Activated T-cell treated with anti-CD3 and anti-CD28 coated beads, Interleukin-2, amount 50 U/mL, for 4 hours (primary cell): ENCODE results near the gene IL21R. TPM values are rescaled to one million over a fixed set of nuclear protein-coding genes. Genes with fewer than 3 reads are reported as not detected.
"Not testable (repeated sequence)": the region's sequence is repeated elsewhere in the genome, so short reads cannot be mapped to it uniquely, and the experiment has no call there.

Source experiments
- ATAC-seq, 2 donors: fragments of 200-7000 bp; cut with Tn5 transposase; one replicate each; pipeline ENCODE4 v1.10.0; 2021
- DNase-seq: peaks from one replicate; pipeline ENCODE4 v3.0.0-alpha.2; 2020
- H3K27me3 Mint-ChIP-seq: one replicate; pipeline ENCODE4 v1.8.0; 2021; ENCODE audit warnings: low read depth, mixed read lengths
- H3K36me3 Mint-ChIP-seq: one replicate; pipeline ENCODE4 v1.8.0; 2022; ENCODE audit warnings: mixed read lengths; ENCODE audit not compliant: insufficient read depth
- H3K4me1 Mint-ChIP-seq: one replicate; pipeline ENCODE4 v1.8.0; 2021; ENCODE audit warnings: low read depth, mixed read lengths
- H3K4me3 Mint-ChIP-seq: one replicate; pipeline ENCODE4 v1.8.0; 2021; ENCODE audit warnings: mild to moderate bottlenecking, moderate library complexity, mixed read lengths
- H3K9me3 Mint-ChIP-seq: one replicate; pipeline ENCODE4 v1.8.0; 2021; ENCODE audit warnings: mixed read lengths
- total RNA-seq, 3 donors: library from RNA; stranded (reverse); gene quantifications; one replicate each; pipeline ENCODE4 v1.2.1, GENCODE V29; 2021

Gene IL21R
- total RNA-seq, 3 donors from 2014 or later = 90.7 to 94.9 (median 91.4) TPM

DNA sequence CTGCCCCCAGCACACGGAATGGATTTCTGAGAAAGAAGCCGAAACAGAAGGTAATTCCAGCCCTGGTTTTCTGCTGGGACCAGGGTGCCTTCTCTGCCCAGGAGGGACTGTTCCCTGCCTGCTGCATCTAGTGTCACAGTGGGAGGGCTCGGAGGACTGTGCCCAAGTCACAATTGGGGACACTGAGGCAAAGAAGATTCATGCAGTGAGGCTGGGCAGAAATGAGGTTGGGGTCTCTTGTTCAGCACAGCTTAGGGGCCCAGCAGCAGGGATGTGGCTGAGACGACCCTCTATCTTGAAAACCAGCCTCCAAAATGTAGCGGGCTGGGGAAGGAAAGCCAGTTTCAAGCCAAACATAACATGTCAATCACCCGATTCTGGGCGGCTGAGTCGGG, 592 bp downstream of the IL21R start:
- H3K36me3 Mint-ChIP-seq = peaks cover 38% of the 10 kb centered on the region
- DNase-seq (no peak), ATAC-seq (no peak)
- peaks cover 58% of the 10 kb centered on the region for H3K4me1 Mint-ChIP-seq
- no peaks in the 10 kb centered on the region for H3K27me3 Mint-ChIP-seq
- H3K9me3 Mint-ChIP-seq = no peaks in the 10 kb centered on the region
- H3K4me3 Mint-ChIP-seq = peak overlapping the region; percentile 99

DNA sequence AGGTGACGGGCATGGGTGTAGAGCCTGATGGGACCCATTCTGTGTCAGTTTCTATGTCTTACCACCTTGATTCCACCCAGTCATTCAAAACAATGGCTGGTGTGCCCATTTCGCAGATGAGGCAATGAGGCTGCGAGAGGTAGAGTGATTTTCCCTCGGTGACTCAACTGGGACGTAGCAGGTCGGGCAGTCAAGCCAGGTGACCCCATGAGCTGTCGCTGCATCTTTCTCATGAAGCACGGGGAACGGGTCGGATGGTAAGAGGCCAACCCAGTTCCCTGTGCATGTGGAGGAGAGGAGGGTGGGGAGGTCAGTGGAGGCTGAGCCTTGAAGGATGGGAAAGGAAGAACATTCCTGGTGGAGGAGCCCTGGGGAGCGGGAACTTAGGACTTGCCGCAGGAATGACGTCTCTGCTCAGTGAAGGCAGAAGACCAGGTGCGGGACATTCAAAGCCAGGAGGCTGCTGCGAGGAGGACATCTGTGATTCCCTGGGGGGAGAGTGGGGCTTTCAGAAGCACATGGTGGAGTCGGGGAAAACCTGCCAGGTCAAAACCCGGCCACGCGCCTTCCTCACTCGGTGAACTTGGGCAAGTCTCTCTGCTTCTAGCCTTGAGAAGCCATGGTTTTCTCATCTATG, 1.1 kb downstream of the IL21R start:
- peak; percentile 8 to 10 for ATAC-seq
- H3K27me3 Mint-ChIP-seq = no peaks in the 10 kb centered on the region
- peak overlapping the region; percentile 99 for H3K4me3 Mint-ChIP-seq
- peak; percentile 44 for DNase-seq
- peaks cover 63% of the 10 kb centered on the region for H3K4me1 Mint-ChIP-seq
- H3K9me3 Mint-ChIP-seq = no peaks in the 10 kb centered on the region
- peaks cover 40% of the 10 kb centered on the region for H3K36me3 Mint-ChIP-seq

DNA sequence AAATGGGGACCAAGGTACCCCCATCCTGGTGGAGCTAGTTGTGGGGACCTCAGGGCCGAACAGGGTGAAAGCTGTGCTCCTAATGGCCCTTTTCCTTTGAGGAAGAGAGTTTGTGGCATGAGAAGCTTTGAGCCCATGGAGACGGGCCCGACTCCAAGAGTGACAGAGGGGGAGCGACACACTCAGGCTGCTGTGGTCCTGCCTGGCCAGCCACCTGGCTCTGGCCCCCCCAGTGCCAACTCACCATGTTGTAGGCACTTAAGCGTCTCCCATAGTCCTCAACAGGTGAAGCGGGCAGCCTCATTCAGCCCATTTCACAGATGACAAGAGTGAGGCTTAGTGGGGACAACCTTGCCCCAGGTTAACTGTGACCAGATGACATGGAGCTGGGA, 1.6 kb downstream of the IL21R start:
- DNase-seq (no peak), ATAC-seq (no peak)
- H3K27me3 Mint-ChIP-seq = no peaks in the 10 kb centered on the region
- H3K4me1 Mint-ChIP-seq = peaks cover 67% of the 10 kb centered on the region
- no peaks in the 10 kb centered on the region for H3K9me3 Mint-ChIP-seq
- H3K36me3 Mint-ChIP-seq = peaks cover 44% of the 10 kb centered on the region
- peak overlapping the region; percentile 99 for H3K4me3 Mint-ChIP-seq

DNA sequence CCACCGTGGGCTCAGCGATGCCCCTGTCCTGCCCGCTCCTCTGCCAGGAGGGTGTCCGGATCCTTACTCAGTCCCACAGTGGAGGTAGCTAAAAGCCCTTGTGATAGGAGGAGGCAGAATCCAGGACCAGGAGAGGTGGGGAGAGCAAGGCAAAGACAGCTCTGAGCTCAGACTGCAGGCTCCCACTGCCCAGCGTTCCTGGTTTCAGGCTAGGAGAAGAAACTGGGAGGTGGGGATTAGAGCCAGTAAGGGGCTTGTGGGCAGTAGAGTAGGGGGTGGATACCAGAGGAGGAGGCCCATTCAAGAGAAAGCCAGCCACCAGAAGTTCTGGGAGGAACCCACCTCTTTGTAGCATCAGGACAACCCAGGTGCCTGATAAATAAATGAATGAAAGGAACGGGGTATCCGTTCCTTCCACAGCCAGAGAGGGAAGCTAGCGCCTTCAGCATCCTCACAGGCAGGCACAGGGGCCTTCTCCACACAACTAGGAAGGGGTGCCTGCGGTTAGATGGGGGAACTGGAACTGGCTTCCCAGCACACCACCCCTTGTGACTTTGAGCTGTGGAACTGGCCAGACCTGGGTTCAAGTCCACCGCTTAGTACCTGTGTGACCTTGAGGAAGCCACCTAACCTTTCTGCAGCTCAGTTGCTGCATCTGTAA, 2.3 kb downstream of the IL21R start:
- DNase-seq (no peak), ATAC-seq (no peak)
- Mint-ChIP-seq H3K4me1 (peaks cover 68% of the 10 kb centered on the region), H3K9me3 (no peaks in the 10 kb centered on the region), H3K36me3 (peaks cover 47% of the 10 kb centered on the region), H3K27me3 (no peaks in the 10 kb centered on the region), H3K4me3 (peak overlapping the region; percentile 99)

DNA sequence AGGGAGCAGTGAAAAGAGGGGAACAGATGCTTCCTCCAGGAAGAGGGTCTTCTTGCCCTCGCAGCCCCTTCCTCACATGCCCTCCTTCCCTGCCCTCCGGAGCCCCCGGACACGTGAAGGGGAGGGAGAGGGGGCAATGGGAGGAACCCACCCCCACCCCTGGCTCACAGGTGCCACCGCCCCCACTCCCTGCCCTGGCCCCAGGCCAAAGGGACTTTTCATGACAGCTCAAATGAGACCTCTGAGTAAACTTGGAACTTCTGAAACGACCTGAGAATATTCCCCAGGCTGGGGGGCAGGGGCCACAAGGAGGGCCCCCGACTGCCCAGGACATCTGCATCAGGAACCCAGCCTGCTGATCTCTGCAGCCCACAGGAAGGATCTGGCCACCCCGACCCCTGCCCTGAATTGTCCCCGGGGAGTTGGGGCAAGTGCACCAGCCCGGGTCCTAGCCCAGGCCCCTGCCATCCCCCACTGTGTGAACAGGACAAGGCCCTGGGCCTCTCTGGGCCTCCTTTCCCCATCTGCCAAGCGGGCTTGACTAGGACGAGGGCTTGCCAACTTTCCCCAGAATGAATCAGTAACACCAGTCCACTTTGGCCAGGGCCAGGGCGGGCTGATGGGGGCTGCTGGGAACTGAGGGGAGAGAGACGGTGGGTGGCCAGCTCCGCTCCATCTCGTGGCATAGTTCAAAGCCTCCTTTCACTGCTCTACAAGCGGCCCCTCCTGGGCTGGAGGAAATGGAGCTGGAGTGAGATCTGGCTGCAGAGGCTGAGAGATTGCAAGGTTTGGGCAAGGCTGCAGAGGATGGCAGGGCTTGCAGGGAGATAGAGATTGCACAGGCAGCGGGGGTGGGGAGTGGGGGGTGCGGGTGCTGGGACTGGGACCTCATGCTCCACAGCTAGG, 3.8 kb downstream of the IL21R start:
- peaks cover 54% of the 10 kb centered on the region for H3K36me3 Mint-ChIP-seq
- DNase-seq = peak; percentile 66
- no peaks in the 10 kb centered on the region for H3K9me3 Mint-ChIP-seq
- peak; percentile 11 to 14 for ATAC-seq
- H3K4me3 Mint-ChIP-seq = peak overlapping the region; percentile 99
- H3K27me3 Mint-ChIP-seq = no peaks in the 10 kb centered on the region
- peaks cover 72% of the 10 kb centered on the region for H3K4me1 Mint-ChIP-seq

DNA sequence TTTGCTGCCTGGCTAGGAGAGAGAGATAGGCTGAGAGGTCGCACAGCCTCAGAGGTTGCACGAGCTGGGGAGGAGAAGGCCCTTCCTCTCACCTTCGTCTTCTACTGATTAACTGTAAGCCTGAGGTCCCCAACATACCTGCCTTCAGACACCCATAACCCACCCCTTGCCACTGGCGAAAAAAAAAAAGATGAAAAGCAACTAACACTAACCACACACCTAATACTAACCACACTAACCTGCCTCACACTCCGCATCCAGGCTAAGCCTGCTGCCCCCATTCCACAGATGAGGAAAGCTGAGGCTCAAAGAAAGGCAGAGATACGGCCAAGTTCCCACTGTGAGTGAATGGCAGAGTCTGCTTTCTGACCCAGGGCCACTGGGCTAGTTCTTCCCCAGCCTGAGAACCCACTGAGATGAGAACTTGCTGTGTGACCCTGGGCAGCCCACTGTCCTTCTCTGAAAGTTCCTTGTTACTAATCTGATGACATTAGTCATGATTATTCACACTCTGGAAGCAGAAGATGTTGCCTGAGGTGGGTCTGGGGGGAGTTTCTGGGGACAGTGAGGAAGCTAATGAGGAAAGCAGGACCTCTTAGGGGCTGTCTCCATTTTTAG, 4.6 kb downstream of the IL21R start:
- Mint-ChIP-seq H3K36me3 (peaks cover 60% of the 10 kb centered on the region), H3K9me3 (no peaks in the 10 kb centered on the region), H3K4me1 (peaks cover 70% of the 10 kb centered on the region), H3K27me3 (no peaks in the 10 kb centered on the region), H3K4me3 (peak overlapping the region; percentile 99)
- ATAC-seq = peak; percentile 4
- no peak for DNase-seq

DNA sequence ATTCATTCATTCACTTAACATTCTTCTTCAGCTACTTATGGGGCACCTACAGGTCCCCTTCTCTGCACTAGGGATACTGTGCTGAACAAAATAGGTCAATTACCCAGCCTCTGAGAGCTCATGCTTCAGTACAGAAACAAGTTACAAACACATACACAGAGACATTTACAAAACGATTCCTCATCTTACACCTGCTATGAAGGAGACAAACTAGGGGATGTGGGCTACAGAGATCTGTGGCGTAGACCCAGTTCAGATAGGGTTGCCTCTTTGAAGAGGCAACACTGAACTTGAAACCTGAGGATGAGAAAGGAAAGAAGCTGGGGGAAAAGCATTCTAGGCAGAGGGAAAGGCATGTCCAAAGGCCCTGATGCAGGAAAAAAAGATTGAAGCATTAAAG, 5.2 kb downstream of the IL21R start:
- Mint-ChIP-seq H3K27me3 (no peaks in the 10 kb centered on the region), H3K4me1 (peaks cover 72% of the 10 kb centered on the region), H3K36me3 (peaks cover 65% of the 10 kb centered on the region), H3K9me3 (peaks cover 4% of the 10 kb centered on the region), H3K4me3 (peak overlapping the region; percentile 99)
- ATAC-seq (peak; percentile 1 to 2), DNase-seq (no peak)

DNA sequence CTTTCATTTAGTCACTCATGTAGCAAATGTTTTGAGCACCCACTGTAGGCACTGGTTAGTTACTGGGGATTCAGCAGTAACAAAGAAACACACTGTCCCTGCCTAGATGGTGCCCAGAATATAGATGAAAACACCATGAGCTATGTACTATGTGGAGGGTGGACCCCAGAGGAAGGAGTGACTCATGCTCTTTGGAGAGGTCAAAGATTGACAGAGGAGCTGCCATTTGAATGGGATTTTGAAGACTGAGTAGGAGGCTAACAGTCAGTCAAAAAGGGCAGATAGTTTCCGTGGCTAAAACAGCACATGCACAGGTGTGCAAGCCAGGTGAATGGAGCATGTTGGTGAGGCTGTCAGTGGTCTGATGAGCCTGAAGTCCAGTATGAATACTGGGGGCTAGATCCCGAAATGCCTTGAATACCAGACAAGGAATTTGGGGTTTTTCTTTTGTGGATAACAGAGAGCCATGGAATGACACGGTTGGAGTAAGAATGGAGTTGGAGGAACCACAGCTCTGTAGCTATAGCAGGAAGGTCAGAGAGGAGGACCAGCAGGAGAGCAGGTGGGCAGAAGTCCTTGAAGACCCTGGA, 6.1 kb downstream of the IL21R start:
- ATAC-seq (peak; percentile 52 to 54), DNase-seq (peak; percentile 51)
- Mint-ChIP-seq H3K36me3 (peaks cover 65% of the 10 kb centered on the region), H3K4me3 (peak overlapping the region; percentile 99), H3K27me3 (no peaks in the 10 kb centered on the region), H3K4me1 (peaks cover 77% of the 10 kb centered on the region), H3K9me3 (peaks cover 11% of the 10 kb centered on the region)

DNA sequence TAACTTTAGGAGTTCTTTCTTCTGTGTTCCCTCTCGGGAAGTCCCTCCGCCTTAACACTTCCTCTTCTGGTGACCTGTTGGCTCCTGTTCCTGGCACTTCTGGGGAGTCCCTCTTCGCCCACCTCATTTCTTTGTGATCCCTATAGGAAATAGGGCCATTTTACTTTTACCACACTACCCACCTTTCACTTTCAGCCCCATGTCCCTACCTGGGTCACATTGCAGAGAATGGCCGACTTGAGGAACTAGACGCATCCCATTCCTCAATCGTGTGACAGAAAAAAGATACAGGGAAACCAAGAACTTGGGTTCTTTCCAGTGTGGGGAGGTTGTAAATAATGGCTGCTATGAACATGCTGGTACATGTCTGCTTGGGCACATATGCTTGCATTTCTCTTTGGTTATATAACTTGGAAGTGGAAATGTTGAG, 6.6 kb downstream of the IL21R start:
- Mint-ChIP-seq H3K4me1 (peaks cover 80% of the 10 kb centered on the region), H3K4me3 (peak overlapping the region; percentile 99)

DNA sequence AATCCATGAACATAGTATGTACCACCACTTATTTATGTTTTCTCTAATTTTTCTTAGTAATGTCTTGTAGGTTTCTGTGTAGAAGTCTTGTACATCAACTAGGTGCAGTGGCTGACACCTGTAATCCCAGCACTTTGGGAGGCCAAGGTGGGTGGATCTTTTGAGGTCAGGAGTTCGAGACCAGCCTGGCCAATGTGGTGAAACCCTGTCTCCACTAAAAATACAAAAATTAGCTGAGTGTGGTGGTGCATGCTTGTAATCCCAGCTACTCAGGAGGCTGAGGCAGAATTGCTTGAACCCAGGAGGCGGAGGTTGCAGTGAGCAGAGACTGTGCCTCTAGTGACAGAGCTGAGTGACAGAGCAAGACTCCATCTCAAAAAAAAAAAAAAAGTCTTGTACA, 8.0 kb downstream of the IL21R start:
- ATAC-seq, H3K27me3 Mint-ChIP-seq, DNase-seq: not testable (repeated sequence)
- Mint-ChIP-seq H3K4me3 (peak overlapping the region; percentile 61), H3K36me3 (peaks cover 60% of the 10 kb centered on the region), H3K4me1 (peaks cover 84% of the 10 kb centered on the region), H3K9me3 (peaks cover 14% of the 10 kb centered on the region)

More for the DNA sequence above, 6.6 kb downstream of the IL21R start:
- Mint-ChIP-seq H3K9me3 (peaks cover 14% of the 10 kb centered on the region), H3K27me3 (no peaks in the 10 kb centered on the region), H3K36me3 (peaks cover 65% of the 10 kb centered on the region)
- ATAC-seq (no peak), DNase-seq (no peak)

DNA sequence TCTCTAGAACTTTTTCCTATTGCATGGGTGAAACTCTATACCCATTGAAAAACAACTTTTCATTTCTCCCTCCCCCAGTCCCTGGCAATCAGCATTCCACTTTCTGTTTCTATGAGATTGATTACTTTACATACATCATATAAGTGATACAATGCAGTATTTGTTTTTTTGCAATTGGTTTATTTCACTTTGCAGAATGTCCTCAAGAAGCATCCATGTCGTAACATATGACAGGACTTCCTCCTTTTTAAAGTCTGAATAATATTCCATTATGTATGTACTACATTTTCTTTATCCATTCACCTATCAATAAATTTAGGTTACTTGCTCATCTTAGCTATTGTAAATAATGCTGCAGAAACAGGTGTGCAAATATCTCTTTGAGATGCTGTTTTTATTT, 8.8 kb downstream of the IL21R start:
- H3K4me1 Mint-ChIP-seq = peaks cover 87% of the 10 kb centered on the region
- H3K4me3 Mint-ChIP-seq = peak overlapping the region; percentile 44
- peaks cover 64% of the 10 kb centered on the region for H3K36me3 Mint-ChIP-seq
- peaks cover 14% of the 10 kb centered on the region for H3K9me3 Mint-ChIP-seq
- ATAC-seq = no peak
- no peaks in the 10 kb centered on the region for H3K27me3 Mint-ChIP-seq
- no peak for DNase-seq

DNA sequence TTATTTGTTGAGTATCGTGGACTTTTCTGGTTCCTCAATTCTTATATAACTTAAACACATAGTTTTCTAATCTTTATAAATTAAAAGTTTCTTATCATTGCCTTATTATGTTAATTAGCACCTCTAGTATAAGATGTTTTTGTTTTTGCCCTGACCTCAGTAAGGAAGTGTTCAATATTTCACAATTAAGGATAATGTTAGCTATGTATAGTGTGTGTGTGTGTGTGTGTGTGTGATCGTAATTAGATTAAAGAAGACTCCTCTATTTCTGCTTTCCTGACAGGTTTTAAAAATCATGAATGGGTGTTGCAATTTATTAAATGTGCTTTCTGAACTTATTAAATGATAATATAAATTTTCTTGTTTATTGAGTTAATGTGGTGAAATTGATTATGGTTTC, 12.0 kb downstream of the IL21R start:
- no peaks in the 10 kb centered on the region for H3K27me3 Mint-ChIP-seq
- peaks cover 18% of the 10 kb centered on the region for H3K9me3 Mint-ChIP-seq
- ATAC-seq (no peak), DNase-seq (no peak)
- peaks cover 70% of the 10 kb centered on the region for H3K4me1 Mint-ChIP-seq
- peak overlapping the region; percentile 9 for H3K4me3 Mint-ChIP-seq
- peaks cover 56% of the 10 kb centered on the region for H3K36me3 Mint-ChIP-seq

DNA sequence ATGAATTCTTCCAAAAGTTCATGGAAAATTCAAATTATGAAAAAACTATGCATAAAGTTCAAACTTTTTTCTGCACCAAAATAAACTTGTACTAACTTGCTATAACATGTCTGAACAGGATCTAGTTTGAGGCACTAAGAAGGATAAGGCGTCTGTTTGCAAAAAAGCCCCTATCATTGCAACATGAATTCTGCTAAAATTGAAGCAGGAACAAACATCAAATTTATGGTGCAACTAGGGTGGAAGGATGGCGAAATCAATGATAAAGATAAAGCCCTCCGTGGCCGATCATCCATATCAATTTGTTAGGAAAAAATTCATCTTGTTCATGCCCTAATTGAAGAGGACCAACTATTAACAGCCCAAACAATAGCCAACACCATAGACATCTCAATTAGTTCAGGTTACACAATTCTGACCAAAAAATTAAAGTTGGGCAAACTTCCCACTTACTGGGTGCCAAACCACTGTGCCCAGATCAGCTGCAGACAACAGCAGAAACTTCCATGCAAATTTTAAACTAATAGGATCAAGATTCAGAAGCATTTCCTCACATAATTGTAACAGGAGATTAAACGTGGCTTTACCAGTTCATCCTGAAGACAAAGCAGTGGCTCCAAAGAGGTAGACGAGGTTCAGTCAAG, 12.9 kb downstream of the IL21R start:
- Mint-ChIP-seq H3K4me1 (peaks cover 63% of the 10 kb centered on the region), H3K9me3 (peaks cover 18% of the 10 kb centered on the region), H3K36me3 (peaks cover 58% of the 10 kb centered on the region), H3K4me3 (no peak overlapping the region), H3K27me3 (no peaks in the 10 kb centered on the region)
- ATAC-seq (no peak), DNase-seq (no peak)
